Measurements from ENCODE around the gene CUL9.

- TF ChIP-seq, protein P1, sequence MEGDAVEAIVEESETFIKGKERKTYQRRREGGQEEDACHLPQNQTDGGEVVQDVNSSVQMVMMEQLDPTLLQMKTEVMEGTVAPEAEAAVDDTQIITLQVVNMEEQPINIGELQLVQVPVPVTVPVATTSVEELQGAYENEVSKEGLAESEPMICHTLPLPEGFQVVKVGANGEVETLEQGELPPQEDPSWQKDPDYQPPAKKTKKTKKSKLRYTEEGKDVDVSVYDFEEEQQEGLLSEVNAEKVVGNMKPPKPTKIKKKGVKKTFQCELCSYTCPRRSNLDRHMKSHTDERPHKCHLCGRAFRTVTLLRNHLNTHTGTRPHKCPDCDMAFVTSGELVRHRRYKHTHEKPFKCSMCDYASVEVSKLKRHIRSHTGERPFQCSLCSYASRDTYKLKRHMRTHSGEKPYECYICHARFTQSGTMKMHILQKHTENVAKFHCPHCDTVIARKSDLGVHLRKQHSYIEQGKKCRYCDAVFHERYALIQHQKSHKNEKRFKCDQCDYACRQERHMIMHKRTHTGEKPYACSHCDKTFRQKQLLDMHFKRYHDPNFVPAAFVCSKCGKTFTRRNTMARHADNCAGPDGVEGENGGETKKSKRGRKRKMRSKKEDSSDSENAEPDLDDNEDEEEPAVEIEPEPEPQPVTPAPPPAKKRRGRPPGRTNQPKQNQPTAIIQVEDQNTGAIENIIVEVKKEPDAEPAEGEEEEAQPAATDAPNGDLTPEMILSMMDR (conservative IDR thresholded peaks at IDR 0.05; ENCODE audit: low read depth, low read length): no peak
- TF ChIP-seq EZH2 (IDR thresholded peaks at IDR 0.05; ENCODE audit: low read length, unreplicated experiment): no peak
- TF ChIP-seq EZH2phosphoT487 (IDR thresholded peaks at IDR 0.05; ENCODE audit: borderline replicate concordance, low read length): no peak
Measured at GRCh38 chr6:43180985-43181384, 1.0 kb upstream of the CUL9 start.
